Right lobe of liver (tissue), 4 donors: ENCODE results near the gene KRT16.

Experiments used
- CTCF ChIP-seq, 4 donors: fragments of 200-600 bp in 3 of 4; fragments of 450-650 bp in 1 of 4; IDR thresholded peaks; one replicate each; pipeline versions ENCODE4 v1.5.1 to v1.8.0; 2016 to 2022; ENCODE audit warnings: antibody characterized with exemption in 4 of 4, mild to moderate bottlenecking in 2 of 4
- POLR2A ChIP-seq: fragments of 450-650 bp; IDR thresholded peaks from one replicate; pipeline ENCODE4 v1.6.1; 2017; ENCODE audit warnings: antibody characterized with exemption, mild to moderate bottlenecking
- donor health status: DM: no; HTN: no; CAD: no.
- donor health status: DM: no; HTN: no; CAD: no.
- donor health status: DM: no; HTN: yes; CAD: no.

GRCh38 chr17:41610965-41611640 lies 1.5 kb downstream of the KRT16 start:
- TF ChIP-seq CTCF (IDR thresholded peaks at IDR 0.05) (no peak), POLR2A (no peak)
